Ovary (tissue), 7 donors: ENCODE data around the gene CCR5AS.

ENCODE experiments used
- DNase-seq, 5 donors: peaks; one replicate each; pipeline ENCODE4 v3.0.0-alpha.2; 2019 to 2020
- H3K27ac ChIP-seq, 2 donors: fragments of 200-600 bp; one replicate each; pipeline versions ENCODE4 v1.5.1 to v1.8.0; 2019 to 2022
- H3K27me3 ChIP-seq: fragments of 200-600 bp; one replicate; pipeline ENCODE4 v1.8.0; 2022
- H3K36me3 ChIP-seq: fragments of 200-600 bp; sonication (generic); one replicate; pipeline ENCODE4 v1.5.1; 2019
- H3K4me1 ChIP-seq: one replicate; pipeline ENCODE4 v1.8.1; 2013; ENCODE audit warnings: mild to moderate bottlenecking, moderate library complexity; ENCODE audit not compliant: insufficient read depth
- H3K4me3 ChIP-seq: fragments of 200-600 bp; sonication (generic); one replicate; pipeline ENCODE4 v1.5.1; 2017
- H3K9me3 ChIP-seq, 2 donors: fragments of 200-600 bp in 1 of 2; sonication (generic) in 1 of 2; one replicate each; pipeline versions ENCODE4 v1.5.1 to v1.8.1; 2013 to 2019; ENCODE audit warnings: mild to moderate bottlenecking in 1 of 2, moderate library complexity in 1 of 2
- EP300 ChIP-seq: sonication (generic); formaldehyde crosslinking; IDR thresholded peaks from one replicate; pipeline ENCODE4 v1.6.1; 2017; ENCODE audit warnings: antibody characterized with exemption
- POLR2A ChIP-seq: fragments of 450-650 bp; IDR thresholded peaks from one replicate; pipeline ENCODE4 v1.6.1; 2017; ENCODE audit warnings: antibody characterized with exemption, mild to moderate bottlenecking, moderate library complexity
- WGBS, 3 donors: extraction: QIAGEN DNeasy Blood & Tissue Kit in 1 of 3; methylation state at CpG; one replicate each; pipeline versions ENCODE4 v1.1.5 to v1.1.7; 2013 to 2017; 5-methylcytosine and 5-hydroxymethylcytosine counted together
- intact Hi-C, 4 donors: fragments of 100-400 bp; cut with DNase I; formaldehyde crosslinking; loops; one replicate each; pipeline versions ENCODE4 v1.11.0 to v1.15.1; 2022 to 2023
- TF ChIP-seq, protein P1 (sequence below), 3 donors: fragments of 450-650 bp in 2 of 3; fragments of 200-600 bp in 1 of 3; IDR thresholded peaks; one replicate each; pipeline versions ENCODE4 v1.5.1 to v1.8.0; 2016 to 2022; ENCODE audit warnings: antibody characterized with exemption in 3 of 3, mild to moderate bottlenecking in 1 of 3
- donor health status: DM: no; HTN: no; CAD: no; lungs with moderate emphysema.
- donor health status: DM: no; HTN: no; CAD: no.
- donor health status: Bipolar disorder and iron deficiency.
- donor health status: DM: no; HTN: no; CAD: no.
- donor health status: DM: yes; HTN: yes; CAD: no.

The CCR5AS gene

DNA sequence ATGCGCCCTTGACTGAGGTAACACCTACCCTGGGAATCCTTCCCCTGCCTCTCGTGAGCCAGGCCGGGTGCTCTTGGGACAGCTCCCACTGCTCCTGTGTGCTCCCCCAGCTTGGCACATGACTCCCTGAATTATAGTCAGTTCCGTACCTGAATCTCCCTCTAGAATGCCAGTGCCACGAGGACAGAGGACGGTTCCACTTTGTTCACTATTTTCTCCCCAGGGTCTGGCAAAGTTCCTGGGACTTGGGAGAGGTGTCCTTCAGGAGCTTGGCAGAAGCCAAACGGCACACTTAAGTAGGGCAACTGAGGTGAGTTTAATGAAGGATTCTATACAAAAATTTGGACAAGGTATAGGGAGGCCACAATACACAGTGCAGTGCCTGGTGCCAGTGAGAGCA, 9.8 kb downstream of the CCR5AS start:
- Histone ChIP-seq H3K27me3 (no peaks in the 10 kb centered on the region), H3K4me1 (no peaks in the 10 kb centered on the region), H3K9me3 (no peaks in the 10 kb centered on the region), H3K4me3 (no peak overlapping the region), H3K27ac (no peak overlapping the region), H3K36me3 (no peaks in the 10 kb centered on the region)
- intact Hi-C loops: no loop called here
- no peak for DNase-seq
- WGBS, 3 donors: 74 to 84% (median 80%) methylated on average over 7 of the region's 7 CpGs
- TF ChIP-seq EP300 (no peak), POLR2A (no peak)
- TF ChIP-seq, protein P1, sequence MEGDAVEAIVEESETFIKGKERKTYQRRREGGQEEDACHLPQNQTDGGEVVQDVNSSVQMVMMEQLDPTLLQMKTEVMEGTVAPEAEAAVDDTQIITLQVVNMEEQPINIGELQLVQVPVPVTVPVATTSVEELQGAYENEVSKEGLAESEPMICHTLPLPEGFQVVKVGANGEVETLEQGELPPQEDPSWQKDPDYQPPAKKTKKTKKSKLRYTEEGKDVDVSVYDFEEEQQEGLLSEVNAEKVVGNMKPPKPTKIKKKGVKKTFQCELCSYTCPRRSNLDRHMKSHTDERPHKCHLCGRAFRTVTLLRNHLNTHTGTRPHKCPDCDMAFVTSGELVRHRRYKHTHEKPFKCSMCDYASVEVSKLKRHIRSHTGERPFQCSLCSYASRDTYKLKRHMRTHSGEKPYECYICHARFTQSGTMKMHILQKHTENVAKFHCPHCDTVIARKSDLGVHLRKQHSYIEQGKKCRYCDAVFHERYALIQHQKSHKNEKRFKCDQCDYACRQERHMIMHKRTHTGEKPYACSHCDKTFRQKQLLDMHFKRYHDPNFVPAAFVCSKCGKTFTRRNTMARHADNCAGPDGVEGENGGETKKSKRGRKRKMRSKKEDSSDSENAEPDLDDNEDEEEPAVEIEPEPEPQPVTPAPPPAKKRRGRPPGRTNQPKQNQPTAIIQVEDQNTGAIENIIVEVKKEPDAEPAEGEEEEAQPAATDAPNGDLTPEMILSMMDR (IDR thresholded peaks at IDR 0.05): no peak

DNA sequence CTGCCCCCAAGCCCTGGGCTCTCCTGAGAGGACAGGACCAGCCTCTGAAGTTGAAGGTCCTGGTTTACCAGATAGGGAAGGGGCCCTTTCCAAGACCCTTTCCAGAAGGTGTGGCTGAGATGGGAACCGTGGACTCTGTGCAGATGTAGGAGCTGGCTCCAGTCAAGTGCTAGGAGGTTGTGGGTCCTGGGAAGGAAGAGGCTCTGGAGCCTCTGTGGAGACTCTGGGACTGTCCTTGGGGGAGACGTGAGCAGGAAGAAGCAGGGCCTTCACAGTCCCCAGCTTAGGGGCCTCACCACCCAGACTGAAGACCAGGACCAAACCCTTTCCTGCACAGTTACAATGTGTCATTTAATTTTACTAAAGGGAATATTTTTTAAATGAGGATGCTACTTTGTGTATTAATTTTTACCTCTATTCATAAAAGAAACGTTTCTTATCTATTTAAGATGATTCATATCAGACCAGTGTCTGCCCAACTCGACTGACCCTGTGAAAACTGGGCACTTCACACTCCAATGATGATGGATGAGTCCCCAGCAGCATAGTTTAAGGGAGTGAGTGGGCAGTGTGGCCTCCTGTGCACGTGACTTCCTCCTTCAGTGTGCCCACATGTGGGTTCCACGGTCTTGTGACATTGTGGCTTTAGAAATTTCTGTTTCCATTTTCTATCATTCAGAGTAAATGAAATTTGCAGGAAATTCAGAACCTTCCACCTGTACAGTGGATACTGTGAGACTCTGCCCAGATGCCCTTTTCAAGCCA, 10.9 kb downstream of the CCR5AS start:
- no peak for DNase-seq
- Histone ChIP-seq H3K36me3 (no peaks in the 10 kb centered on the region), H3K27ac (no peak overlapping the region), H3K9me3 (no peaks in the 10 kb centered on the region), H3K4me3 (no peak overlapping the region), H3K27me3 (no peaks in the 10 kb centered on the region), H3K4me1 (no peaks in the 10 kb centered on the region)
- 43 to 59% (median 54%) methylated on average over 6 of the region's 6 CpGs for WGBS, 3 donors
- TF ChIP-seq EP300: no peak
- TF ChIP-seq POLR2A: no peak
- TF ChIP-seq, protein P1 (IDR thresholded peaks at IDR 0.05): no peak
- intact Hi-C loops: no loop called here

DNA sequence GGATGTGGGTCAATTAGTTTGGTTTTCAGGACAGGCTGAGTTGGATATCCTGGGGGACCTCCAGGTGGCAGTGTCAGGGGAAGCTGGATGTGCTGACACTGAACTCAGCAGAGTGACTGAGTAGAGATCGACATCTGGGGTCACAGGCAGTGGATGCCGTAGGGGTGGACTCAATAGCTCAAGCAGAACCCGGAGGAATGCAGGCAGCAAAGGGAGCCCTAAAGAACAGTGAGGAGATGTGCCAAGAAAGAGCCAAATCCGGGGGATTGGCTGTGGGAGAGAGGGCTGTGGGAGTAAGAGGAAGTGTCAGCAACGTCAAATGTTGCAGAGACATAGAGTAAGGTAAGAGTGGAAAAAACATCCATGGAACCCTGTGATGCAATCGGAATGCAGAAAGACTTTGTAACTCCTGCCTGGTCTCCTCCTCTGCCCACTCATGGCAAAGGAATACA, 11.6 kb downstream of the CCR5AS start:
- no peak for DNase-seq
- Histone ChIP-seq H3K27me3 (no peaks in the 10 kb centered on the region), H3K36me3 (no peaks in the 10 kb centered on the region), H3K4me3 (no peak overlapping the region), H3K9me3 (no peaks in the 10 kb centered on the region), H3K27ac (no peak overlapping the region), H3K4me1 (no peaks in the 10 kb centered on the region)
- intact Hi-C loops: no loop called here
- TF ChIP-seq POLR2A: no peak
- TF ChIP-seq, protein P1 (IDR thresholded peaks at IDR 0.05): no peak
- TF ChIP-seq EP300: no peak
- 31 to 39% (median 35%) methylated on average over 6 of the region's 6 CpGs for WGBS, 3 donors

- H3K36me3 ChIP-seq: no peaks in the 10 kb centered on the region
- 77 to 78% (median 77%) methylated on average over 8 of the region's 8 CpGs for WGBS, 3 donors
- H3K4me1 ChIP-seq: no peaks in the 10 kb centered on the region
- no peak overlapping the region for H3K27ac ChIP-seq
- H3K4me3 ChIP-seq: no peak overlapping the region
- no peaks in the 10 kb centered on the region for H3K27me3 ChIP-seq
- intact Hi-C loops: no loop called here
- H3K9me3 ChIP-seq: no peaks in the 10 kb centered on the region
- TF ChIP-seq POLR2A (no peak), EP300 (no peak)
- TF ChIP-seq, protein P1 (IDR thresholded peaks at IDR 0.05): no peak
- DNase-seq: no peak
These were observed 13.1 kb downstream of the CCR5AS start for GRCh38 chr3:46393554-46394434.
